GM23338 (cell line): ENCODE data around the gene NCKAP1. TPM values are rescaled to one million over a fixed set of nuclear protein-coding genes. Genes with fewer than 3 reads are reported as not detected.

Experiments
- ATAC-seq: fragments of 200-7000 bp; cut with Tn5 transposase; 3 replicates; pipeline ENCODE4 v1.9.1; 2020
- DNase-seq: peaks from one replicate; pipeline ENCODE4 v3.0.0-alpha.2; 2015; ENCODE audit warnings: low spot score
- H2AFZ ChIP-seq: fragments of 200-600 bp; sonication (generic); 2 replicates; pipeline ENCODE4 v1.8.0; 2016; ENCODE audit warnings: antibody characterized with exemption, mild to moderate bottlenecking, moderate library complexity
- H3F3A ChIP-seq: fragments of 200-600 bp; sonication (generic); replicated peaks from 2 replicates; pipeline ENCODE4 v1.8.0; 2017; ENCODE audit warnings: antibody characterized with exemption, mixed run types, low read depth
- H3K27ac ChIP-seq: fragments of 200-600 bp; sonication (generic); 2 replicates; pipeline ENCODE4 v1.6.1; 2016; ENCODE audit warnings: low read depth
- H3K27me3 ChIP-seq: fragments of 200-600 bp; sonication (generic); 2 replicates; pipeline ENCODE4 v1.8.0; 2016; ENCODE audit warnings: mild to moderate bottlenecking, mixed run types, moderate library complexity; ENCODE audit not compliant: insufficient read depth
- H3K36me3 ChIP-seq: fragments of 200-600 bp; sonication (generic); 2 replicates; pipeline ENCODE4 v1.8.0; 2016; ENCODE audit warnings: mild to moderate bottlenecking; ENCODE audit not compliant: insufficient read depth
- H3K4me1 ChIP-seq: fragments of 200-600 bp; sonication (generic); 2 replicates; pipeline ENCODE4 v1.8.0; 2016; ENCODE audit warnings: mild to moderate bottlenecking, moderate library complexity; ENCODE audit not compliant: insufficient read depth
- H3K4me2 ChIP-seq: fragments of 200-600 bp; sonication (generic); 2 replicates; pipeline ENCODE4 v1.7.1; 2017; ENCODE audit warnings: mixed run types
- H3K4me3 ChIP-seq: fragments of 200-600 bp; sonication (generic); 2 replicates; pipeline ENCODE4 v1.6.1; 2016; ENCODE audit warnings: mixed run types
- H3K79me2 ChIP-seq: fragments of 200-600 bp; sonication (generic); replicated peaks from 2 replicates; pipeline ENCODE4 v1.8.0; 2017; ENCODE audit warnings: mild to moderate bottlenecking; ENCODE audit not compliant: insufficient read depth
- H3K9me2 ChIP-seq: fragments of 200-600 bp; sonication (generic); 2 replicates; pipeline ENCODE4 v1.8.0; 2017; ENCODE audit not compliant: insufficient read depth
- H4K20me1 ChIP-seq: fragments of 200-600 bp; sonication (generic); replicated peaks from 2 replicates; pipeline ENCODE4 v1.8.0; 2017; ENCODE audit warnings: mild to moderate bottlenecking; ENCODE audit not compliant: insufficient read depth
- H3K27ac Mint-ChIP-seq: 2 replicates; pipeline ENCODE4 v1.8.0; 2020; ENCODE audit warnings: inconsistent platforms, mild to moderate bottlenecking, moderate library complexity, mixed read lengths
- H3K27me3 Mint-ChIP-seq: 3 replicates; pipeline ENCODE4 v1.8.0; 2022; ENCODE audit warnings: low read depth, mild to moderate bottlenecking, moderate library complexity, mixed read lengths, inconsistent platforms; ENCODE audit not compliant: insufficient read depth, poor library complexity
- H3K36me3 Mint-ChIP-seq: 3 replicates; pipeline ENCODE4 v1.8.0; 2021; ENCODE audit warnings: low read depth, mild to moderate bottlenecking, inconsistent platforms, moderate library complexity, mixed read lengths
- H3K4me1 Mint-ChIP-seq: 3 replicates; pipeline ENCODE4 v1.8.0; 2020; ENCODE audit warnings: mild to moderate bottlenecking, inconsistent platforms, mixed read lengths
- H3K4me3 Mint-ChIP-seq: 3 replicates; pipeline ENCODE4 v1.8.0; 2021; ENCODE audit warnings: moderate library complexity, mild to moderate bottlenecking, inconsistent platforms, mixed read lengths
- H3K9me3 Mint-ChIP-seq: 3 replicates; pipeline ENCODE4 v1.8.0; 2020; ENCODE audit warnings: moderate library complexity, mild to moderate bottlenecking, inconsistent platforms, mixed read lengths
- CREB1 ChIP-seq: fragments of 250-450 bp; sonication (Bioruptor Pico); IDR thresholded peaks from 2 replicates; pipeline ENCODE4 v1.5.0; 2020; ENCODE audit warnings: low read depth, mild to moderate bottlenecking, moderate library complexity
- EZH2 ChIP-seq: fragments of 200-600 bp; sonication (generic); IDR thresholded peaks from one replicate; pipeline ENCODE4 v1.8.0; 2017; ENCODE audit warnings: antibody characterized with exemption, mild to moderate bottlenecking, low read depth; ENCODE audit not compliant: unreplicated experiment
- EZH2phosphoT487 ChIP-seq: fragments of 200-600 bp; sonication (generic); IDR thresholded peaks from one replicate; pipeline ENCODE4 v1.8.1; 2018; ENCODE audit warnings: antibody characterized with exemption; ENCODE audit not compliant: unreplicated experiment
- REST ChIP-seq: IDR thresholded peaks from one replicate; pipeline ENCODE4 v1.6.1; 2018; ENCODE audit warnings: antibody characterized with exemption; ENCODE audit not compliant: unreplicated experiment
- STAT1 ChIP-seq: IDR thresholded peaks from one replicate; pipeline ENCODE4 v1.6.1; 2016; ENCODE audit warnings: antibody characterized with exemption; ENCODE audit not compliant: unreplicated experiment
- ZNF114 ChIP-seq: fragments of 250-450 bp; sonication (Bioruptor Pico); IDR thresholded peaks from 2 replicates; pipeline ENCODE4 v1.5.0; 2020; ENCODE audit warnings: mild to moderate bottlenecking, moderate library complexity
- polyA plus RNA-seq: library from polyadenylated mRNA; unstranded; fragments of >200 nt; fragmentation: Nextera tagmentation; extraction: Ambion mirVana; gene quantifications from 2 replicates; pipeline ENCODE4 v1.2.1, GENCODE V29; 2016
- total RNA-seq: library from RNA; depleted of rRNA; stranded (reverse); fragments of >200 nt; shearing (Covaris generic); gene quantifications from 2 replicates; pipeline ENCODE4 v1.2.3, GENCODE V29; 2014
- TF ChIP-seq, protein P1 (sequence below), 2 experiments: fragments of 200-600 bp in 1 of 2; sonication (generic) in 1 of 2; conservative IDR thresholded peaks; 2 replicates each; pipeline versions ENCODE4 v1.5.1 to v1.6.1; 2016 to 2017; ENCODE audit warnings: antibody characterized with exemption in 2 of 2, low read depth in 2 of 2, mild to moderate bottlenecking in 2 of 2, moderate library complexity in 1 of 2

Gene NCKAP1
- total and polyA plus RNA-seq, 2 experiments from 2014 or later, result 53.8 to 157 TPM

DNA sequence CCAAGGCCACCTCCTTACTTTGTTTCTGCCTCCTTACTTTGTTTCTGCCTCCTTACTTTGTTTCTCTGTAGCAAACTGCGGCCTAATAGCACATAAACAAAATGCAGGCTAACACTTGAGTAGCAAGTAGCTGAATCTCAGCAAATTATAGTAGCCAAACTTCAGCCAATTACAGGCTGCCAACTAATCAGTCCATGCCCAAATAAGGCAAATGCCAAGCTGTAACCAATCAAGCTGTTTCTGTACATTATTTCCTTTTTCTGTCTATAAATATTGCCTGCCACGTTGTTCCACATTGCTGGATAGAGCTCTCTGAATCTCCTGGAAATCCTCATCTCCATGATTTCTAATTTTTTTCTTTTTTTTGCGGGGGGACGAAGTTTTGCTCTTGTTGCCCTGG, 143.1 kb downstream of the NCKAP1 start:
- no peak overlapping the region for H3K4me3 Mint-ChIP-seq
- peaks cover 2% of the 10 kb centered on the region for H3K27me3 Mint-ChIP-seq
- no peaks in the 10 kb centered on the region for H3K4me1 Mint-ChIP-seq
- no peaks in the 10 kb centered on the region; the same call in 2 of the 3 replicates for H3K9me3 Mint-ChIP-seq
- TF ChIP-seq REST (no peak), STAT1 (no peak), CREB1 (CRISPR knock-in tag) (no peak), ZNF114 (no peak)
- Histone ChIP-seq H3K4me3 (no peak overlapping the region), H3K36me3 (no peaks in the 10 kb centered on the region), H3K79me2 (no peaks in the 10 kb centered on the region), H3K27me3 (no peaks in the 10 kb centered on the region), H3K4me2 (no peak overlapping the region), H3K9me2 (no peaks in the 10 kb centered on the region), H3K27ac (no peak overlapping the region), H3F3A (no peaks in the 10 kb centered on the region), H2AFZ (no peak overlapping the region), H3K4me1 (no peaks in the 10 kb centered on the region), H4K20me1 (no peaks in the 10 kb centered on the region)
- ATAC-seq (no peak), DNase-seq (no peak)
- no peak overlapping the region for H3K27ac Mint-ChIP-seq
- H3K36me3 Mint-ChIP-seq, result no peaks in the 10 kb centered on the region

DNA sequence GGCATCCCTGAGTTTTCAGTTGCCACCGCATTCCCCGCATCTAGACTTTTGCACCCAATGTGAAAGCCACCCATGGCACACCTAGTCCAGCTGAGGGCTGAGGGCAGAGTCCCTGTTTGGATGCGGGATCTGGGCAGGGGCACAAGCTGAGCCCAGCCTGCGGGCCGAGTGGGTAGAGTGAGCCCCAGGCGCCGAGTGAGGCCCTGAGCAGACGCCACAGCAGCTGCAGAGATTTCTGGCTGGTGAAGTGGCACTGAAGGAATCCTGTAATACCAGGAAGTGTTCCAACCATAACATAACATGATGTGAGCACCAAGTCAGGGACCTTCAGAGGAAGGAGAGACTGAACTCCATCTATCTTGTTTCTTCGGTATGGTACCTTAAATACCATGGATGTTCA, 144.1 kb downstream of the NCKAP1 start:
- H3K27me3 Mint-ChIP-seq, result peaks cover 2% of the 10 kb centered on the region
- H3K27me3 ChIP-seq, result no peaks in the 10 kb centered on the region
- no peak overlapping the region for H2AFZ ChIP-seq
- H4K20me1 ChIP-seq, result no peaks in the 10 kb centered on the region
- no peak overlapping the region for H3K27ac Mint-ChIP-seq
- no peaks in the 10 kb centered on the region for H3K4me1 ChIP-seq
- ATAC-seq, result no peak
- no peak overlapping the region for H3K4me2 ChIP-seq
- H3K79me2 ChIP-seq, result no peaks in the 10 kb centered on the region
- H3K4me1 Mint-ChIP-seq, result no peaks in the 10 kb centered on the region
- no peaks in the 10 kb centered on the region; the same call in 2 of the 3 replicates for H3K9me3 Mint-ChIP-seq
- H3K36me3 Mint-ChIP-seq, result no peaks in the 10 kb centered on the region
- no peak for DNase-seq
- no peak overlapping the region for H3K4me3 Mint-ChIP-seq
- H3K4me3 ChIP-seq, result no peak overlapping the region
- no peaks in the 10 kb centered on the region for H3K36me3 ChIP-seq
- no peaks in the 10 kb centered on the region for H3F3A ChIP-seq
- H3K27ac ChIP-seq, result no peak overlapping the region
- no peaks in the 10 kb centered on the region for H3K9me2 ChIP-seq
- TF ChIP-seq EZH2 (no peak), CREB1 (CRISPR knock-in tag) (no peak), EZH2phosphoT487 (no peak), STAT1 (no peak), REST (no peak)
- TF ChIP-seq, protein P1, sequence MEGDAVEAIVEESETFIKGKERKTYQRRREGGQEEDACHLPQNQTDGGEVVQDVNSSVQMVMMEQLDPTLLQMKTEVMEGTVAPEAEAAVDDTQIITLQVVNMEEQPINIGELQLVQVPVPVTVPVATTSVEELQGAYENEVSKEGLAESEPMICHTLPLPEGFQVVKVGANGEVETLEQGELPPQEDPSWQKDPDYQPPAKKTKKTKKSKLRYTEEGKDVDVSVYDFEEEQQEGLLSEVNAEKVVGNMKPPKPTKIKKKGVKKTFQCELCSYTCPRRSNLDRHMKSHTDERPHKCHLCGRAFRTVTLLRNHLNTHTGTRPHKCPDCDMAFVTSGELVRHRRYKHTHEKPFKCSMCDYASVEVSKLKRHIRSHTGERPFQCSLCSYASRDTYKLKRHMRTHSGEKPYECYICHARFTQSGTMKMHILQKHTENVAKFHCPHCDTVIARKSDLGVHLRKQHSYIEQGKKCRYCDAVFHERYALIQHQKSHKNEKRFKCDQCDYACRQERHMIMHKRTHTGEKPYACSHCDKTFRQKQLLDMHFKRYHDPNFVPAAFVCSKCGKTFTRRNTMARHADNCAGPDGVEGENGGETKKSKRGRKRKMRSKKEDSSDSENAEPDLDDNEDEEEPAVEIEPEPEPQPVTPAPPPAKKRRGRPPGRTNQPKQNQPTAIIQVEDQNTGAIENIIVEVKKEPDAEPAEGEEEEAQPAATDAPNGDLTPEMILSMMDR (conservative IDR thresholded peaks at IDR 0.05; ENCODE audit: low read depth in 2 of 2), result no peak
